ENCODE results near the gene MGRN1.

The MGRN1 gene

GRCh38 chr16:4624827-4625559 lies 367 bp downstream of the MGRN1 start:
- peak; percentile 71 for DNase-seq (ENCODE audit: low spot score)

DNA sequence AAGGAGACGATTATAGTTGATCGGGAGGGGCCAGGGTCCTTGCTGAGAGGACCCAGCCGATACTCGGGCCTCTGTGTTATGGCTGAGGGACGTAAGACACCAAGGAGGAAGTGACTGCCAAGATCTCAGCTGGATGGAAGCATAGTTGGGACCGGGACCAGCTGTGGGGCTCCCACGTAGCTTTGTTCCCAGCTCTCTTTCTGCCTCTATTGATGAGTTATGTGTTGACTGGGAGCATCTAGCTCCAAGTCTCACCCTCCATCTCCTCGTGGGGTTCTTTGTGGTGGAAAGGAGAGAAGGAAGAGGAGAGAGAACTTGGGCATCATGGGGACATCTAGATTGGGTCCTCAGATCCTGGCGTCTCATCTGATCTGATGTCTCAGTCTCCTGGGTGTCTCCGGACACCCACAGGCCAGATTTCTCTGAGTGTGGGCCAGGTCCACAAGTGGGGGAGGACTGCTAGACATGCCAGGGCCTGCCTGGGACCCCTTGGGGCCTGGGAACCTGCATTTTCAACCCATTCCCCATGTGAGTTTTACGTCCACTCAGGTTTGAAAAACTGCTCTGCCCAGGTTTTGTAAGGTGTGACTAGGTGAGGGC lies 1.0 kb downstream of the MGRN1 start:
- peak; percentile 43 for DNase-seq (ENCODE audit: low spot score)

- DNase-seq (ENCODE audit: low spot score): no peak
Measured at GRCh38 chr16:4626396-4626795, 1.8 kb downstream of the MGRN1 start.

GRCh38 chr16:4628283-4628682 lies 3.7 kb downstream of the MGRN1 start:
- no peak for DNase-seq (ENCODE audit: low spot score)

- no peak for DNase-seq (ENCODE audit: low spot score)
Measured at GRCh38 chr16:4631444-4631843, 6.8 kb downstream of the MGRN1 start.

DNA sequence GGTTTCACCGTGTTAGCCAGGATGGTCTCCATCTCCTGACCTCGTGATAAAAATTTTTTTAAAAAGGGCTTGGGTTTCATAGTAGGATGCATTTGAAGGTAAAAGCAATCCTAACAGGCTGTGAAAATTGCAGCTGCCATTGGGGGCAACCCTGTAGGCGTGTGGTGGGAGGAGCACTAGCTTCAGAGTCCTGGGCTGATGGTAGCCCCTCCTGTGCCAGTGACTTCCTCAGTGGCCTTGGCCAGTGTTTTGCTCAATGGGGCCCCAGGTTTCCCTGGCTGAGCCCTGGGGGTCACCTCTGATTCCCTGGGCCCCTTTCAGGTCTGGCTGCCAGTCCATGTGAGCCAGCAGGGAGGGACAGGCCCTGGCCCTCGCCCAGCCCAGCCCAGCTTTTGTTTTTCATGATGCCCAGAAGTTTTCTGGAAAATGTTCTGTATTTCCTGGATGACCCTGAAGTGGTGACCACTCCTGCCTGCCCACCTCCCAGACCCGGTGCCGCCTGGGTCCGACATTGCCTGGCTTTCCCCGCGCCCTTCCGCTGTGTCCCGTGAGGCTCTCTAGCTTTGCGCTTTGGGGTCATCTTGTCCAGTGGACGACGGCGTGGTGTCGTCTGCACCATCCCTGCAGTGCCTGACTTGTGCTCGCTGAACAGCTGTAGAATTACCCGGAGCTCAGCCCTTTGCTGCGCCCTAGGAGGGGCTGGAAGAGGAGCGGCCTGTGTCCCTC lies 9.4 kb downstream of the MGRN1 start:
- no peak for DNase-seq (ENCODE audit: low spot score)

- no peak for DNase-seq (ENCODE audit: low spot score)
Measured at GRCh38 chr16:4634768-4635167, 10.1 kb downstream of the MGRN1 start.

DNA sequence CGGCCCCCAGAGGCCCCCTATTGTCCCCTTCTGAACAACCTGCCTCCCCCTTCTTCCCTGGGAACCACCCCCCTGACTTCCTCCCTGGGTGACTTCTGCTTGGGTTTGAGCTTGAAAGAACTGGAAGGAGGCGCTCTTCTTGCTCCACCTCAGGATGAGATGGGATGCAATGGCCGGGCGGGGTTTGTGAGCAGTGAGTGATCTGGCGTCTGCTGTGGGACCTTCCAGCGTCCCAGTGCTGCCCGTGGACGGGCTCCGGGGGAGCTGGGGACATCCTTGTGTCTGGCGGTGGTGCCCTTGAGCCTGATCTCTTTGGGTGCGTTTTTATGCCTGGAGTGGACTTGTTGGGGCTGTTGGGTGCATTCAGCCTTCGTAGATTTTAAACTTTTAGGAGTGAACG lies 11.6 kb downstream of the MGRN1 start:
- no peak for DNase-seq (ENCODE audit: low spot score)

GRCh38 chr16:4637501-4638166 lies 13.0 kb downstream of the MGRN1 start:
- no peak for DNase-seq (ENCODE audit: low spot score)

DNA sequence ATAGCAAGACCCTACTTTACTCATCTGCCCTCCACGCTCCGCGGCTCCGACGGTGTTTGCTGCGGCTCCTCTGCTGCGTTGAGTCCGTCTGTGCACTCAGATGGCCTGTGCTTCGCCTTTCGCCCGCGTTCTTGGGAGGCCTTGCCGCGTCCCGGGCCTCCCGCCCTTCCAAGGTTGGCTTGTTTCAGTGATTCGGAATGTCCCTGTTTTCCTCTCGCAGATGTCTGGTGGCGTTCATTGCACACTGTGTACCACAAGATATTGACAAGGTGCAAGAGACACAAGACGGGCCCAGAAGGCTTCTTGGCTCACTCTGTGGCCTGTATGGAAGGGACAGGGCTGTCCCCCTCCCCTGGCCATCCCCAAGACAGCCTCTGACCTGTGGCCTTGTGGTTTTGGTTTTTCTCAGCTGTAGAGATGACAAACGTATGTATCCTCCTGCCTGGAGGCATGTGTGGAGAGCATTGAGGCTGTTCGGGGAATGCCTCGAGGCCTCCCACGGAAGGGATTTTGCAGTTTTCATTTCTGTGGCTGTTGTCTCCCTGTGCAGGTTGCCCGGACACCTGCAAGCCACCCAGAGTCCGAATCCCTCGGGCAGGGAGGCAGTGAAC lies 15.4 kb downstream of the MGRN1 start:
- no peak for DNase-seq (ENCODE audit: low spot score)

GRCh38 chr16:4640572-4641305 lies 16.1 kb downstream of the MGRN1 start:
- DNase-seq (ENCODE audit: low spot score): no peak

- no peak for DNase-seq (ENCODE audit: low spot score)
Measured at GRCh38 chr16:4641306-4641687, 16.7 kb downstream of the MGRN1 start.

DNA sequence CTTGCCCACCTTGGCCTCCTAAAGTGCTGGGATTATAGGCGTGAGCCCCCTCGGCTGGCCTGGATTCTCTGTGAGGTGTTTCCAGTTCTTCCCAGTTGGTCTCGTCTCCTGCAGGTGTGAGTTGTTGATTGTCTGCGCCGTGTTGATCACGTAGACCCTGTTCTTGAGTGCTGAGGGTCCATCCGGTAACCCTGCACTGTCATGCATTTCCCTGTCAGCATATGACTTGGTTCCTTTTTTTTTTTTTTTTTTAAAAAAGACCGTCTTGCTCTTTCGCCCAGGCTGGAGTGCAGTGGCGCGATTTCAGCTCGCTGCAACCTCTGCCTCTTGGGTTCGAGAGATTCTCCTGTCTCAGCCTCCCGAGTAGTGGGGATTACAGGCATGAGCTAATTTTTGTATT lies 17.3 kb downstream of the MGRN1 start:
- DNase-seq (ENCODE audit: low spot score): no peak

- no peak for DNase-seq (ENCODE audit: low spot score)
Measured at GRCh38 chr16:4646773-4647643, 22.4 kb downstream of the MGRN1 start.

- DNase-seq (ENCODE audit: low spot score): no peak
Measured at GRCh38 chr16:4647644-4647980, 23.0 kb downstream of the MGRN1 start.

DNA sequence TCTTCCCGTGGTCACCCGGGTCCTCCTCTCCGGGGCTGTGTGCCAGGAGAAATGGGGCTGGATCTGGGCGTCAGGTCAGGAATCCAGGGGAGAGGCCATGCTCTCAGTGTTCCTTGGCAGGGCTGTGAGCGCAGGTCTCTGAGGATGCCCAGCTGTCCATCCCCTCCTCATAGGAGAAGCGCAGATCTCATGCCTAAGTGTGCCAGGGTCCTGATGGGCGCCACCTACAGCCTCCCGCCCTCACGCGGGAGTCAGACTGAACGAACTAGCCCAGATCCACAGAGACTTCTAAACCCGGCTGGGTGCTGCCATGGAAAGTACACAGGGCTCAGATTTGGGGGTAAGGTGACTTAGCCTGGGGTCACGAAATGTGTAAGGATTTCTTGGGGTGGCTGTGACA lies 24.3 kb downstream of the MGRN1 start:
- DNase-seq (ENCODE audit: low spot score): no peak

DNA sequence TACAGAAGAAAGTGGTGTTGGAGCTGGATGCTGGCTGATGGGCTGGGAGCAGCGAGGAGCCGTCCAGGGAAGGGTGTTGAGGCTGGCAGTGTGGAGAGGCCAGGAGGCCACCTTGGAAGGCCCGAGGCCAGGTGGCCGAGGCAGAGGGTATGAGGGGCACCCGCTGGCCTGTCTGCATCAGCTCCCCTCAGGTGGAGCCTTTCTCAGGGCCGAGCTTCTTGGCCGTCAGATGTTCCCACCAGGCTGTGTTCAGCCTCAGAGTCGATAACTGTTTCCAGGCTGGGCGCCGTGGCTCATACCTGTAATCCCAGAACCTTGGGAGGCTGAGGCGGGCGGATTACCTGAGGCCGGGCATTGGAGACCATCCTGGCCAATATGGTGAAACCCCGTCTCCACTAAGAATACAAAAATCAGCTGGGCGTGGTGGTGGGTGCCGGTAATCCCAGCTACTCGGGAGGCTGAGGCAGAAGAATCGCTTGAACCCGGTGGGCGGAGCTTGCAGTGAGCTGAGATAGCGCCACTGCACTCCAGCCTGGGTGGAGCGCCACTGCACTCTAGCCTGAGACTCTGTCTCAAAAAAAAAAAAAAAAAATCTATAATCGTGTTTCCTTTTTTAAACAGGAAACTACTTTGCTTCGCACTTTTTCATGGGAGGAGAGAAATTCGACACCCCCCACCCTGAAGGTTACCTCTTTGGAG lies 25.3 kb downstream of the MGRN1 start:
- no peak for DNase-seq (ENCODE audit: low spot score)

DNA sequence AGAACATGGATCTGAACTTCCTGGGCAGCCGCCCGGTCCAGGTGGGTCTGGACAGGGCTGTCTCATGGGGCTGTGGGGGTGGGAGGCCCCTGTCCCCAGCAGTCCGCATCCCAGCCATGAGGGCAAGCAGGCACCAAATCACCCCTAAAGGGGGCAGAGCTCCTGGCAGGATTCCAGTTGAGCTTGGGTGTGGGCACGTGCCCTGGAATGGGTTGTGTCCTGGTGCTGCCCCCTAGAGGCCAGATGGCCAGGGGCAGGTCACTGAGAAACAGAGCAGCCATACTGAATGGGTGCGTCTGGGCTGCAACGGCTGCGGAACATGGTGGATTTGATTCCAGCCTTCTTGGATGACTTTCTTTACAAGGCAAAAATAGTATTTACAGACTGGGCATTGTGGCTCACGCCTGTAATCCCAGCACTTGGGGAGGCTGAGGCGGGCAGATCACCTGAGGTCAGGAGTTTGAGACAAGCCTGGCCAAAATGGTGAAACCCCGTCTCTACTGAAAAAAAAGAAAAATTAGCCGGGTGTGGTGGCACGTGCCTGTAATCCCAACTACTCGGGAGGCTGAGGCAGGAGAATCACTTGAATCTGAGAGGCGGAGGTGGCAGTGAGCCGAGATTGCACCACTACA lies 25.9 kb downstream of the MGRN1 start:
- peak; percentile 75 for DNase-seq (ENCODE audit: low spot score)

DNA sequence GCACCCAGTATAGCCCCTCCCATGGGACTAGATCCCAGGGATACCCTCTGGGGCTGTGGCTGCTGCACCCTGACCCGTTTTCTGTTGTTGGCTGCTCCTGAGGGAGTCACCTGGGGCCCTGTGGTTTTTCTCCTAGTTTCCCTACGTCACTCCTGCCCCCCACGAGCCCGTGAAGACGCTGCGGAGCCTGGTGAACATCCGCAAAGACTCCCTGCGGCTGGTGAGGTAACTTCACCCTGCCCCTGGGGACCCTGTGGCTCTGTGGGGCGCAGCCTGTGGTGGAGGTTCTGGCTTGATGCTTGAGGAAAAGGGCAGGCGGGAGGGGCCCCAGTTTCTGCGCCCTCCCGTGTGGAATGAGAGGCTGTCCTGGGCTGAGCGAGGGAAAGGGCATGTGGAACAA lies 27.2 kb downstream of the MGRN1 start:
- DNase-seq (ENCODE audit: low spot score): no peak

- no peak for DNase-seq (ENCODE audit: low spot score)
Measured at GRCh38 chr16:4652561-4652960, 27.9 kb downstream of the MGRN1 start.
